Hepatocyte (in vitro differentiated cells): ENCODE data around the gene NAT14. TPM values are rescaled to one million over a fixed set of nuclear protein-coding genes. Genes with fewer than 3 reads are reported as not detected.
A peak's percentile ranks its signal among the peaks of the same experiment; 100 is the strongest.

ENCODE experiments used
- DNase-seq: peaks from one replicate; pipeline ENCODE4 v3.0.0-alpha.2; 2016; ENCODE audit warnings: low spot score
- H2AFZ ChIP-seq: fragments of 200-600 bp; sonication (generic); 2 replicates; pipeline ENCODE4 v1.6.0; 2016; ENCODE audit warnings: antibody characterized with exemption, mild to moderate bottlenecking
- H3K27ac ChIP-seq: fragments of 200-600 bp; sonication (generic); 2 replicates; pipeline ENCODE4 v1.5.1; 2016; ENCODE audit warnings: mild to moderate bottlenecking
- H3K27me3 ChIP-seq: fragments of 200-600 bp; sonication (generic); 2 replicates; pipeline ENCODE4 v1.6.1; 2016
- H3K36me3 ChIP-seq: fragments of 200-600 bp; sonication (generic); replicated peaks from 2 replicates; pipeline ENCODE4 v1.5.1; 2016; ENCODE audit warnings: low read depth; ENCODE audit not compliant: insufficient read depth
- H3K4me1 ChIP-seq: fragments of 200-600 bp; sonication (generic); 2 replicates; pipeline ENCODE4 v1.5.1; 2016; ENCODE audit warnings: mild to moderate bottlenecking, moderate library complexity; ENCODE audit not compliant: insufficient read depth
- H3K4me2 ChIP-seq: fragments of 200-600 bp; sonication (generic); 2 replicates; pipeline ENCODE4 v1.6.0; 2016
- H3K4me3 ChIP-seq: fragments of 200-600 bp; sonication (generic); 2 replicates; pipeline ENCODE4 v1.5.1; 2016; ENCODE audit warnings: mild to moderate bottlenecking
- H3K79me2 ChIP-seq: fragments of 200-600 bp; sonication (generic); 2 replicates; pipeline ENCODE4 v1.6.0; 2017; ENCODE audit warnings: mild to moderate bottlenecking
- H3K9me2 ChIP-seq: fragments of 200-600 bp; sonication (generic); replicated peaks from 2 replicates; pipeline ENCODE4 v1.6.0; 2017; ENCODE audit warnings: mild to moderate bottlenecking; ENCODE audit not compliant: insufficient read depth
- H3K9me3 ChIP-seq: fragments of 200-600 bp; sonication (generic); 2 replicates; pipeline ENCODE4 v1.5.1; 2016; ENCODE audit warnings: low read depth, mild to moderate bottlenecking
- H4K20me1 ChIP-seq: fragments of 200-600 bp; sonication (generic); 2 replicates; pipeline ENCODE4 v1.6.0; 2016; ENCODE audit warnings: mild to moderate bottlenecking; ENCODE audit not compliant: insufficient read depth, poor library complexity, severe bottlenecking
- EZH2 ChIP-seq: fragments of 200-600 bp; sonication (generic); IDR thresholded peaks from 2 replicates; pipeline ENCODE4 v1.6.1; 2016; ENCODE audit warnings: antibody characterized with exemption, mild to moderate bottlenecking, borderline replicate concordance
- EZH2phosphoT487 ChIP-seq: fragments of 200-600 bp; sonication (generic); IDR thresholded peaks from one replicate; pipeline ENCODE4 v1.6.1; 2018; ENCODE audit warnings: antibody characterized with exemption, mild to moderate bottlenecking, low read depth, moderate library complexity; ENCODE audit not compliant: unreplicated experiment, severe bottlenecking
- WGBS: methylation state at CpG from one replicate; pipeline ENCODE4 v1.1.6; 2016; ENCODE audit warnings: low lambda C conversion rate; ENCODE audit errors: missing lambda C conversion rate; 5-methylcytosine and 5-hydroxymethylcytosine counted together
- polyA plus RNA-seq: library from polyadenylated mRNA; unstranded; fragments of >200 nt; fragmentation: Nextera tagmentation; extraction: Ambion mirVana; gene quantifications from 2 replicates; pipeline ENCODE4 v1.2.1, GENCODE V29; 2016
- total RNA-seq: library from RNA; depleted of rRNA; stranded (reverse); fragments of >200 nt; gene quantifications from 2 replicates; pipeline ENCODE4 v1.2.3, GENCODE V29; 2014
- TF ChIP-seq, protein P1 (sequence below): fragments of 200-600 bp; sonication (generic); IDR thresholded peaks from 2 replicates; pipeline ENCODE4 v1.5.1; 2016; ENCODE audit warnings: antibody characterized with exemption, mild to moderate bottlenecking; ENCODE audit not compliant: poor library complexity

Gene NAT14
- total and polyA plus RNA-seq, 2 experiments from 2014 or later: 22.3 to 40.3 TPM

DNA sequence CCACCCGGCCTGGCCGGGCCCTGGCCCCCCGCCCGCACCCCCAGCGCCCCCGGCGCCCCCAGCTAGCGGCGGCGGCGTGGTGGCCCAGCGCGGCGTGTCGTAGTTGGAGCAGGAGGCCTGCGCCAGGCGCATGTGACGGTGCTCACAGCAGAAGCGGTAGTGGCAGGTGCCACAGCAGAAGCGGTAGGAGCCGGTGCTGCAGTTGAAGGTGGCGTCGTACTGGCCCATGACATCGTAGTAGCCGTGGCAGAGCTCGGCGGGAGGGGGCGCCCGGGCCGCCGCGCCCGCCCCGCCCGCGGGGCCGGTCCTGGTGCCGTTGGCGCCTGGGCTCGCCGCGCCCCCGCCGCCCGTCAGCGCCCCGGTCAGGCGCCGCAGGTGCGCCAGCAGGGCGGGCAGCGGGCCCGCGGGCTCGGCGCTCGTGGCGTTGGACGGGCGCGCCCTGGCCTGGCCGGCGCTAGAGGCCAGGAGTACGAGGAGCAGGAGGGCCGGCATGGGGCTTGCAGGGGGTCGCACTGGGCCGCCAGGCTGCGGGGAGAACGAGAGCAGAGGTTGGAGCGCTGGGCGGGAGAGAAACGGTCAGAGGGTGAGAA is 42.5 kb upstream of the NAT14 start:
- no peaks in the 10 kb centered on the region for H3K36me3 ChIP-seq
- H3K4me3 ChIP-seq: no peak overlapping the region
- no peaks in the 10 kb centered on the region for H3K4me1 ChIP-seq
- no peak overlapping the region for H2AFZ ChIP-seq
- TF ChIP-seq, protein P1, sequence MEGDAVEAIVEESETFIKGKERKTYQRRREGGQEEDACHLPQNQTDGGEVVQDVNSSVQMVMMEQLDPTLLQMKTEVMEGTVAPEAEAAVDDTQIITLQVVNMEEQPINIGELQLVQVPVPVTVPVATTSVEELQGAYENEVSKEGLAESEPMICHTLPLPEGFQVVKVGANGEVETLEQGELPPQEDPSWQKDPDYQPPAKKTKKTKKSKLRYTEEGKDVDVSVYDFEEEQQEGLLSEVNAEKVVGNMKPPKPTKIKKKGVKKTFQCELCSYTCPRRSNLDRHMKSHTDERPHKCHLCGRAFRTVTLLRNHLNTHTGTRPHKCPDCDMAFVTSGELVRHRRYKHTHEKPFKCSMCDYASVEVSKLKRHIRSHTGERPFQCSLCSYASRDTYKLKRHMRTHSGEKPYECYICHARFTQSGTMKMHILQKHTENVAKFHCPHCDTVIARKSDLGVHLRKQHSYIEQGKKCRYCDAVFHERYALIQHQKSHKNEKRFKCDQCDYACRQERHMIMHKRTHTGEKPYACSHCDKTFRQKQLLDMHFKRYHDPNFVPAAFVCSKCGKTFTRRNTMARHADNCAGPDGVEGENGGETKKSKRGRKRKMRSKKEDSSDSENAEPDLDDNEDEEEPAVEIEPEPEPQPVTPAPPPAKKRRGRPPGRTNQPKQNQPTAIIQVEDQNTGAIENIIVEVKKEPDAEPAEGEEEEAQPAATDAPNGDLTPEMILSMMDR: no peak
- TF ChIP-seq EZH2phosphoT487 (no peak), EZH2 (no peak)
- DNase-seq: no peak
- no peaks in the 10 kb centered on the region for H3K79me2 ChIP-seq
- H3K27me3 ChIP-seq: peaks cover 70% of the 10 kb centered on the region
- 3% methylated on average over 49 of the region's 72 CpGs for WGBS
- no peak overlapping the region for H3K27ac ChIP-seq
- H3K4me2 ChIP-seq: peak overlapping the region; percentile 46
- no peaks in the 10 kb centered on the region for H3K9me3 ChIP-seq
- no peaks in the 10 kb centered on the region for H4K20me1 ChIP-seq
- no peaks in the 10 kb centered on the region for H3K9me2 ChIP-seq

DNA sequence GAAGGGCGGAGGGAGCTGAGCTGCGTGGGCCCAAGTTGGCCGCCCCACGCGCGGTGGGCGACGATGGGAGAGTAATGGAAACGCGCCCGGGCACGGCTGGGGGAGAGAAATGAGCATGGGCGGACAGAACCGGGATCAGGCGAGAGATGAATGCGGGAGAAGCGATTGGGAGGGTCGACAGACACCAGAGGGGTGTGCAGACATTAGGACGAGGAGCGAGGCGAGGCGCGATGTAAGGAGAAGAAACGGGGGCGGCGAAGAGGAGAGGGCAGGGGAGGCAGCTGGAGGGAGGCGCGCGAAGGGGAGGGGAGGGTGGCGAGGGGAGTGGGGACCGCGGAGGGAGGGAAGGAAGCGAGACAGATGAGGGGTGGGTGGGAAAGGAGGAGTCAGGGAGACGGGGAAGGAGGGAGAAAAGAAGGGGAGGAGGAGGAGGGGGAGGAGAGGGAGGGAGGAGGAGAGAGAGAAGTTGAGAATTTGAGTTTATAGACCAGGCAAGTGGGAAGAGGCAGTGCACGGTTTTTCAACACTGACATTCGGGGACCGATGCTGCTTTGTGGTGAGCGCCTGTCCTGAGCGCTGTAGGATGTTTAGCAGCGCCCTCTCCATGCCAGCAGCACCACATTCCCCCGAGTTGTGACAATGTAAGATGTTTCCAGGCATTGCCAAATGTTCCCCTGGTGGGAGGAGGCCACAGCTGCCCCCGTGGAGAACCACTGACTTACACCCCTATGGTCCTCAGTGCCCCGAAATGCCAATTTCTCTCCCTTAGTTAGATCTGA is 41.8 kb upstream of the NAT14 start, which contains the start of gene SHISA7:
Gene SHISA7, minus strand, starts transcription at position 256 of the 779 bp plus-strand sequence. CDS start 437 bp downstream, outside the sequence.
- no peak for TF ChIP-seq EZH2
- TF ChIP-seq, protein P1: no peak
- no peak for TF ChIP-seq EZH2phosphoT487
- DNase-seq: no peak
- peak within 1 kb of the TSS; percentile 46 for H3K4me2 ChIP-seq
- H3K36me3 ChIP-seq: no peaks in the 10 kb centered on the region
- H3K4me1 ChIP-seq: no peaks in the 10 kb centered on the region
- H3K4me3 ChIP-seq: no peak within 1 kb of the TSS
- no peaks in the 10 kb centered on the region for H3K9me2 ChIP-seq
- H2AFZ ChIP-seq: no peak within 1 kb of the TSS
- H3K79me2 ChIP-seq: no peaks in the 10 kb centered on the region
- H3K27me3 ChIP-seq: peaks cover 73% of the 10 kb centered on the region
- H4K20me1 ChIP-seq: no peaks in the 10 kb centered on the region
- H3K9me3 ChIP-seq: no peaks in the 10 kb centered on the region
- no peak within 1 kb of the TSS for H3K27ac ChIP-seq
- 4% methylated on average over 12 of the region's 43 CpGs for WGBS

DNA sequence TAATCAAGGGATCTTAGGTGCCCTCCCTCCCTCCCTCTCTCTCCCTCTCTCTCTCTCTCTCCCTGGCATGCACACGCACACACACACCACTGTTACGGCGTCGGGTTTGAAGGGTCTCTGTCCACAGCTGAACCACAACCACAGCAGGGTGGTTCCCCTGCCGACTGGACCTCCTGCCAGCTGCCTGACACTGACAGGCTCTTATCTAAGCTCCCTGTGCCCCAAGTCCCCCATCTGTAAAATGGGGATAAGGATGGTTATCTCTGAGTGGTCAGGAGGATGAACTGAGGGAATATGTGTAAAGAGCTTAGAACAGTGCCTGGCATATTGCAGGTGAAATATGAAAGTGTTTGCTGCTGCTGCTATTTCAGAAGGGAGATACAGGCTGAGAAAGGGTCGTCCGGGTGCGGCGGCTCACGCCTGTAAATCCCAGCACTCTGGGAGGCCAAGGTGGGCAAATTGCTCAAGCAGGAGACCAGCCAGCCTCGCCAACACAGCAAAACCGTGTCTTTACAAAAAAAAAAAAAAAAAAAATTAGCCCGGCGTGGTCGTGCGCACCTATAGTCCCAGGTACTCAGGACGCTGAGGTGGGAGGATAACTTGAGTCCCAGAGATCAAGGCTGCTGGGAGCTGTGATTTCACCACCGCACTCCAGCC is 41.0 kb upstream of the NAT14 start:
- Histone ChIP-seq H3K9me2 (no peaks in the 10 kb centered on the region), H3K4me2 (no peak overlapping the region), H3K9me3 (no peaks in the 10 kb centered on the region), H3K27me3 (peaks cover 71% of the 10 kb centered on the region), H3K4me1 (no peaks in the 10 kb centered on the region), H4K20me1 (no peaks in the 10 kb centered on the region), H3K36me3 (no peaks in the 10 kb centered on the region), H2AFZ (no peak overlapping the region), H3K27ac (no peak overlapping the region), H3K79me2 (no peaks in the 10 kb centered on the region), H3K4me3 (no peak overlapping the region)
- DNase-seq: no peak
- TF ChIP-seq EZH2phosphoT487 (no peak), EZH2 (no peak)
- WGBS: 60% methylated on average over 15 of the region's 18 CpGs

DNA sequence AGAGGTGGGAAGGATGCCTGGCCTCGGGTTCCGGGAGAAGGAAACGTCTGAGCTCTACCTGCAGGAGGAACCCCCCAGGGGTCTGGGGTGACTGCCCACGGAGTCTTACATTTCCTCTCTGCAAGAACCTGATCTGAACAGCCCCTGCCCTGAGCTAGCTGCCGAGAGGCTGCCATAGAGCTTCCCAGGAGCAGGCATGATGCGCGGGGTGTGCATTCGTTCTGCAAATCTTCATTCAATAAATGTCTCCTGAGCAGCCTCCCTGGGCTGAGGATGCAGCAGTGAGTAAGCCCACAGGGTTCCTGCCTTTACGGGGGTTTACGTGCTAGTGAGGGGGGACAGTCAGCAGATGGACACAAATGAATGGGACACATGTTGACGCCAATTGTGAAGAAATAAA is 40.3 kb upstream of the NAT14 start:
- Histone ChIP-seq H3K79me2 (no peaks in the 10 kb centered on the region), H3K4me1 (no peaks in the 10 kb centered on the region), H3K4me2 (no peak overlapping the region), H2AFZ (no peak overlapping the region), H3K27ac (no peak overlapping the region), H3K4me3 (no peak overlapping the region), H3K27me3 (peaks cover 69% of the 10 kb centered on the region), H3K9me3 (no peaks in the 10 kb centered on the region), H3K9me2 (no peaks in the 10 kb centered on the region), H4K20me1 (no peaks in the 10 kb centered on the region), H3K36me3 (no peaks in the 10 kb centered on the region)
- 58% methylated on average over 11 of the region's 11 CpGs for WGBS
- no peak for TF ChIP-seq EZH2
- TF ChIP-seq, protein P1: no peak
- TF ChIP-seq EZH2phosphoT487: no peak
- no peak for DNase-seq
